WTC11 (cell line): ENCODE data around the gene MAP3K5.

ENCODE experiments used
- ATF1 ChIP-seq: sonication (generic); formaldehyde crosslinking; IDR thresholded peaks from 2 replicates; pipeline ENCODE4 v1.8.1; 2023; ENCODE audit warnings: mild to moderate bottlenecking, moderate library complexity, missing genetic modification reagents
- ATF2 ChIP-seq: sonication (generic); formaldehyde crosslinking; IDR thresholded peaks from 2 replicates; pipeline ENCODE4 v1.8.1; 2022; ENCODE audit warnings: low read depth, missing genetic modification reagents, borderline replicate concordance
- CTCF ChIP-seq: fragments of 200-600 bp; IDR thresholded peaks from 2 replicates; pipeline ENCODE4 v1.8.0; 2022; ENCODE audit warnings: antibody characterized with exemption
- ESRRA ChIP-seq: sonication (generic); formaldehyde crosslinking; IDR thresholded peaks from 2 replicates; pipeline ENCODE4 v1.8.1; 2022; ENCODE audit warnings: mild to moderate bottlenecking, missing genetic modification reagents, borderline replicate concordance
- MAX ChIP-seq: sonication (generic); formaldehyde crosslinking; IDR thresholded peaks from 2 replicates; pipeline ENCODE4 v1.8.0; 2022; ENCODE audit warnings: mild to moderate bottlenecking, missing genetic modification reagents
- SP1 ChIP-seq: sonication (generic); formaldehyde crosslinking; conservative IDR thresholded peaks from 2 replicates; pipeline ENCODE4 v1.8.1; 2022; ENCODE audit warnings: missing genetic modification reagents
- TCF7 ChIP-seq: sonication (generic); formaldehyde crosslinking; IDR thresholded peaks from 2 replicates; pipeline ENCODE4 v1.8.0; 2022; ENCODE audit warnings: mild to moderate bottlenecking, low read depth, missing genetic modification reagents, moderate library complexity
- ZNF219 ChIP-seq: sonication (generic); formaldehyde crosslinking; IDR thresholded peaks from 2 replicates; pipeline ENCODE4 v1.8.0; 2023; ENCODE audit warnings: missing genetic modification reagents, mild to moderate bottlenecking, borderline replicate concordance
- TF ChIP-seq, protein P1 (sequence below): fragments of 250-450 bp; sonication (Bioruptor Pico); IDR thresholded peaks from 2 replicates; pipeline ENCODE4 v1.9.0; 2021; ENCODE audit warnings: mild to moderate bottlenecking, borderline replicate concordance
- TF ChIP-seq, protein P2 (sequence below): sonication (generic); formaldehyde crosslinking; IDR thresholded peaks from 2 replicates; pipeline ENCODE4 v1.8.1; 2023; ENCODE audit warnings: mild to moderate bottlenecking, moderate library complexity, missing genetic modification reagents
- TF ChIP-seq, protein P3 (sequence below): sonication (generic); formaldehyde crosslinking; IDR thresholded peaks from 2 replicates; pipeline ENCODE4 v1.8.1; 2023; ENCODE audit warnings: mild to moderate bottlenecking, missing genetic modification reagents, moderate library complexity

DNA sequence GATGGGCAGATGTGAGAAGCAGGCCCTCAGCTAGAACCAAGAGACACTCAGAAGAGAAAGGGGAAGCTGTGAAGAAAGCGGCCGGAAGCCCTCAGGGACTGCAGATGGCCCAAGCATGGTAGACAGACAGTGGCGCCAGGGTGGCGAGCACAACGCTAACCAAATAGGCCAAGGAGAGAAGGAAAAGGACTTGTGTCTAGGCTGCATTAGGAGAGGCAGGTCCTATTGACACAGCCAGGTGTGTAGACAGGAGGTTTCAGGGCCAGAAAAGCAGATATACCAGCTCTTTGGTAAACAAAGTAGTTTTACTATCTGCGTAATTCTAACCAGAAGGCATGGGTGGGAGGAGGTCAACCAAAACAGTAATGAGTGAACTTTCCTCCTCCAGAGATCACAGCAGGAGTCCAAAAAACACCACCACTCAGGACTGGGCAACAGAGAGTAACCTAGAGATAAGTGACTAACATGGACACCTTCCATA lies 226.2 kb downstream of the MAP3K5 start:
- TF ChIP-seq, protein P1, sequence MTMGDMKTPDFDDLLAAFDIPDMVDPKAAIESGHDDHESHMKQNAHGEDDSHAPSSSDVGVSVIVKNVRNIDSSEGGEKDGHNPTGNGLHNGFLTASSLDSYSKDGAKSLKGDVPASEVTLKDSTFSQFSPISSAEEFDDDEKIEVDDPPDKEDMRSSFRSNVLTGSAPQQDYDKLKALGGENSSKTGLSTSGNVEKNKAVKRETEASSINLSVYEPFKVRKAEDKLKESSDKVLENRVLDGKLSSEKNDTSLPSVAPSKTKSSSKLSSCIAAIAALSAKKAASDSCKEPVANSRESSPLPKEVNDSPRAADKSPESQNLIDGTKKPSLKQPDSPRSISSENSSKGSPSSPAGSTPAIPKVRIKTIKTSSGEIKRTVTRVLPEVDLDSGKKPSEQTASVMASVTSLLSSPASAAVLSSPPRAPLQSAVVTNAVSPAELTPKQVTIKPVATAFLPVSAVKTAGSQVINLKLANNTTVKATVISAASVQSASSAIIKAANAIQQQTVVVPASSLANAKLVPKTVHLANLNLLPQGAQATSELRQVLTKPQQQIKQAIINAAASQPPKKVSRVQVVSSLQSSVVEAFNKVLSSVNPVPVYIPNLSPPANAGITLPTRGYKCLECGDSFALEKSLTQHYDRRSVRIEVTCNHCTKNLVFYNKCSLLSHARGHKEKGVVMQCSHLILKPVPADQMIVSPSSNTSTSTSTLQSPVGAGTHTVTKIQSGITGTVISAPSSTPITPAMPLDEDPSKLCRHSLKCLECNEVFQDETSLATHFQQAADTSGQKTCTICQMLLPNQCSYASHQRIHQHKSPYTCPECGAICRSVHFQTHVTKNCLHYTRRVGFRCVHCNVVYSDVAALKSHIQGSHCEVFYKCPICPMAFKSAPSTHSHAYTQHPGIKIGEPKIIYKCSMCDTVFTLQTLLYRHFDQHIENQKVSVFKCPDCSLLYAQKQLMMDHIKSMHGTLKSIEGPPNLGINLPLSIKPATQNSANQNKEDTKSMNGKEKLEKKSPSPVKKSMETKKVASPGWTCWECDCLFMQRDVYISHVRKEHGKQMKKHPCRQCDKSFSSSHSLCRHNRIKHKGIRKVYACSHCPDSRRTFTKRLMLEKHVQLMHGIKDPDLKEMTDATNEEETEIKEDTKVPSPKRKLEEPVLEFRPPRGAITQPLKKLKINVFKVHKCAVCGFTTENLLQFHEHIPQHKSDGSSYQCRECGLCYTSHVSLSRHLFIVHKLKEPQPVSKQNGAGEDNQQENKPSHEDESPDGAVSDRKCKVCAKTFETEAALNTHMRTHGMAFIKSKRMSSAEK (CRISPR knock-in tag) = no peak
- TF ChIP-seq ESRRA (CRISPR knock-in tag) = no peak
- no peak for TF ChIP-seq CTCF
- TF ChIP-seq, protein P2, sequence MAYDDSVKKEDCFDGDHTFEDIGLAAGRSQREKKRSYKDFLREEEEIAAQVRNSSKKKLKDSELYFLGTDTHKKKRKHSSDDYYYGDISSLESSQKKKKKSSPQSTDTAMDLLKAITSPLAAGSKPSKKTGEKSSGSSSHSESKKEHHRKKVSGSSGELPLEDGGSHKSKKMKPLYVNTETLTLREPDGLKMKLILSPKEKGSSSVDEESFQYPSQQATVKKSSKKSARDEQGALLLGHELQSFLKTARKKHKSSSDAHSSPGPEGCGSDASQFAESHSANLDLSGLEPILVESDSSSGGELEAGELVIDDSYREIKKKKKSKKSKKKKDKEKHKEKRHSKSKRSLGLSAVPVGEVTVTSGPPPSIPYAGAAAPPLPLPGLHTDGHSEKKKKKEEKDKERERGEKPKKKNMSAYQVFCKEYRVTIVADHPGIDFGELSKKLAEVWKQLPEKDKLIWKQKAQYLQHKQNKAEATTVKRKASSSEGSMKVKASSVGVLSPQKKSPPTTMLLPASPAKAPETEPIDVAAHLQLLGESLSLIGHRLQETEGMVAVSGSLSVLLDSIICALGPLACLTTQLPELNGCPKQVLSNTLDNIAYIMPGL (CRISPR knock-in tag) = no peak
- no peak for TF ChIP-seq ATF1 (CRISPR knock-in tag)
- TF ChIP-seq MAX = no peak
- no peak for TF ChIP-seq ATF2 (CRISPR knock-in tag)
- TF ChIP-seq SP1 (CRISPR knock-in tag) = no peak
- TF ChIP-seq, protein P3, sequence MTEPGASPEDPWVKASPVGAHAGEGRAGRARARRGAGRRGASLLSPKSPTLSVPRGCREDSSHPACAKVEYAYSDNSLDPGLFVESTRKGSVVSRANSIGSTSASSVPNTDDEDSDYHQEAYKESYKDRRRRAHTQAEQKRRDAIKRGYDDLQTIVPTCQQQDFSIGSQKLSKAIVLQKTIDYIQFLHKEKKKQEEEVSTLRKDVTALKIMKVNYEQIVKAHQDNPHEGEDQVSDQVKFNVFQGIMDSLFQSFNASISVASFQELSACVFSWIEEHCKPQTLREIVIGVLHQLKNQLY (CRISPR knock-in tag) = no peak
- no peak for TF ChIP-seq TCF7
- TF ChIP-seq ZNF219 (CRISPR knock-in tag) = no peak
